OCI-LY1 (cell line): ENCODE measurements around the gene FNDC7.

Experiments
- EZH2 ChIP-seq: fragments of 200-600 bp; sonication (generic), shearing (Covaris generic); IDR thresholded peaks from 2 replicates; pipeline ENCODE4 v1.8.0; 2017; ENCODE audit warnings: borderline replicate concordance, mixed run types, mild to moderate bottlenecking, antibody characterized with exemption, low read length, moderate library complexity, mixed read lengths
- TF ChIP-seq, protein P1 (sequence below): fragments of 200-600 bp; sonication (generic), shearing (Covaris generic); IDR thresholded peaks from 2 replicates; pipeline ENCODE4 v1.5.1; 2017; ENCODE audit warnings: mild to moderate bottlenecking, antibody characterized with exemption, low read length, moderate library complexity, mixed read lengths

DNA sequence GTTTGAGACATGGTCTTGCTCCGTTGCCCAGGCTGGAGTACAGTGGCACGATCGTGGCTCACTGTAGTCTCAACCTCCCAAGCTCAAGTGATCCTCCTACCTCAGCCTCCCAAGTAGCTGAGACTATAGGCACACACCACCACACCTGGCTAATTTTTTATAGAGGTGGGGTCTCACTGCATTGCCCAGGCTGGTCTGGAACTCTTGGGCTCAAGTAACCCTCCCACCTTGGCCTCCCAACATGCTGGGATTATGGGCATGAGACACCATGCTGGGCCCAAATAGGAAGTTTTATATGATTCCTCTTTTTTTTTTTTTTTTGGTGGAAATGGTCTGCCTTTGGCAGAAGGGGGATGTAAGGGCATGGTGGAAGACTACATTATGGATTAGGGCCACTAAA lies 6.1 kb upstream of the FNDC7 start:
- TF ChIP-seq, protein P1, sequence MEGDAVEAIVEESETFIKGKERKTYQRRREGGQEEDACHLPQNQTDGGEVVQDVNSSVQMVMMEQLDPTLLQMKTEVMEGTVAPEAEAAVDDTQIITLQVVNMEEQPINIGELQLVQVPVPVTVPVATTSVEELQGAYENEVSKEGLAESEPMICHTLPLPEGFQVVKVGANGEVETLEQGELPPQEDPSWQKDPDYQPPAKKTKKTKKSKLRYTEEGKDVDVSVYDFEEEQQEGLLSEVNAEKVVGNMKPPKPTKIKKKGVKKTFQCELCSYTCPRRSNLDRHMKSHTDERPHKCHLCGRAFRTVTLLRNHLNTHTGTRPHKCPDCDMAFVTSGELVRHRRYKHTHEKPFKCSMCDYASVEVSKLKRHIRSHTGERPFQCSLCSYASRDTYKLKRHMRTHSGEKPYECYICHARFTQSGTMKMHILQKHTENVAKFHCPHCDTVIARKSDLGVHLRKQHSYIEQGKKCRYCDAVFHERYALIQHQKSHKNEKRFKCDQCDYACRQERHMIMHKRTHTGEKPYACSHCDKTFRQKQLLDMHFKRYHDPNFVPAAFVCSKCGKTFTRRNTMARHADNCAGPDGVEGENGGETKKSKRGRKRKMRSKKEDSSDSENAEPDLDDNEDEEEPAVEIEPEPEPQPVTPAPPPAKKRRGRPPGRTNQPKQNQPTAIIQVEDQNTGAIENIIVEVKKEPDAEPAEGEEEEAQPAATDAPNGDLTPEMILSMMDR, result no peak
- no peak for TF ChIP-seq EZH2
